HCT116 (cell line): ENCODE measurements around the gene KSR2.

Experiments
- CEBPB ChIP-seq: IDR thresholded peaks from 2 replicates; pipeline ENCODE4 v1.6.1; 2012; ENCODE audit warnings: low read depth
- CTCF ChIP-seq, 3 experiments: fragments of 200-600 bp in 1 of 3; sonication (generic) in 1 of 3; IDR thresholded peaks in 2 of 3; conservative IDR thresholded peaks in 1 of 3; 2 replicates each; pipeline ENCODE4 v1.5.1; 2012 to 2017; ENCODE audit warnings: low read depth in 2 of 3, low read length in 2 of 3, antibody characterized with exemption in 1 of 3, borderline replicate concordance in 1 of 3, control low read depth in 1 of 3, mild to moderate bottlenecking in 1 of 3, mixed read lengths in 1 of 3, mixed run types in 1 of 3, moderate library complexity in 1 of 3; ENCODE audit not compliant: insufficient read depth in 1 of 3
- EZH2 ChIP-seq: fragments of 200-600 bp; sonication (generic); IDR thresholded peaks from 2 replicates; pipeline ENCODE4 v1.6.1; 2017; ENCODE audit warnings: antibody characterized with exemption, mixed run types
- EZH2phosphoT487 ChIP-seq: fragments of 200-600 bp; IDR thresholded peaks from 2 replicates; pipeline ENCODE4 v1.6.1; 2018; ENCODE audit warnings: antibody characterized with exemption, borderline replicate concordance
- JUND ChIP-seq: IDR thresholded peaks from 2 replicates; pipeline ENCODE4 v1.6.1; 2012
- MAX ChIP-seq: IDR thresholded peaks from 2 replicates; pipeline ENCODE4 v1.6.1; 2012
- POLR2A ChIP-seq: IDR thresholded peaks from 2 replicates; pipeline ENCODE4 v1.7.0; 2011; ENCODE audit warnings: borderline replicate concordance; ENCODE audit not compliant: insufficient read depth, insufficient read length; ENCODE audit errors: extremely low read depth
- POLR2AphosphoS5 ChIP-seq: IDR thresholded peaks from 2 replicates; pipeline ENCODE4 v1.6.1; 2011; ENCODE audit warnings: mild to moderate bottlenecking, low read depth, low read length, moderate library complexity
- RAD21 ChIP-seq: IDR thresholded peaks from 2 replicates; pipeline ENCODE4 v1.6.1; 2012; ENCODE audit warnings: low read depth, mild to moderate bottlenecking
- SIN3A ChIP-seq: IDR thresholded peaks from 2 replicates; pipeline ENCODE4 v1.6.1; 2012; ENCODE audit warnings: low read depth
- ZNF274 ChIP-seq: fragments of 200-500 bp; sonication (Bioruptor generic); IDR thresholded peaks from 2 replicates; pipeline ENCODE4 v1.6.1; 2014; ENCODE audit warnings: mild to moderate bottlenecking, low read depth, low read length, inconsistent platforms

- no peak for TF ChIP-seq EZH2
- TF ChIP-seq CTCF (IDR thresholded peaks at IDR 0.05 in 2 of 3, conservative IDR thresholded peaks at IDR 0.05 in 1 of 3; ENCODE audit: borderline replicate concordance in 1 of 3, insufficient read depth in 1 of 3, low read depth in 2 of 3, low read length in 2 of 3) = no peak
- TF ChIP-seq MAX = no peak
- no peak for TF ChIP-seq JUND
- no peak for TF ChIP-seq POLR2A
- TF ChIP-seq RAD21 = no peak
- no peak for TF ChIP-seq EZH2phosphoT487
- TF ChIP-seq ZNF274 = no peak
- no peak for TF ChIP-seq POLR2AphosphoS5
- no peak for TF ChIP-seq CEBPB
- TF ChIP-seq SIN3A = no peak
These were observed 446.9 kb downstream of the KSR2 start for GRCh38 chr12:117521867-117522266.
